Suprapubic skin (tissue), 4 donors: ENCODE data around the gene PCDHGA7. TPM values are rescaled to one million over a fixed set of nuclear protein-coding genes. Genes with fewer than 3 reads are reported as not detected.
"Not testable (repeated sequence)": the region's sequence is repeated elsewhere in the genome, so short reads cannot be mapped to it uniquely, and the experiment has no call there.

Source experiments
- DNase-seq, 2 donors: peaks; one replicate each; pipeline ENCODE4 v3.0.0-alpha.2; 2019; ENCODE audit warnings: low spot score in 2 of 2
- H3K27ac ChIP-seq: fragments of 200-600 bp; sonication (generic); one replicate; pipeline ENCODE4 v1.5.1; 2019
- H3K27me3 ChIP-seq: fragments of 200-600 bp; sonication (generic); one replicate; pipeline ENCODE4 v1.5.1; 2019
- H3K36me3 ChIP-seq: fragments of 200-600 bp; sonication (generic); one replicate; pipeline ENCODE4 v1.5.1; 2019
- H3K4me1 ChIP-seq: fragments of 200-600 bp; sonication (generic); one replicate; pipeline ENCODE4 v1.5.1; 2019
- H3K4me3 ChIP-seq: fragments of 200-600 bp; sonication (generic); one replicate; pipeline ENCODE4 v1.5.1; 2019; ENCODE audit warnings: mild to moderate bottlenecking
- H3K9me3 ChIP-seq: fragments of 200-600 bp; sonication (generic); one replicate; pipeline ENCODE4 v1.5.1; 2019
- CTCF ChIP-seq, 2 donors: fragments of 200-600 bp in 1 of 2; fragments of 450-650 bp in 1 of 2; sonication (generic) in 1 of 2; IDR thresholded peaks; one replicate each; pipeline ENCODE4 v1.5.1; 2016 to 2019; ENCODE audit warnings: antibody characterized with exemption in 2 of 2, mild to moderate bottlenecking in 1 of 2, moderate library complexity in 1 of 2
- EP300 ChIP-seq: sonication (generic); formaldehyde crosslinking; IDR thresholded peaks from one replicate; pipeline ENCODE4 v1.6.1; 2017; ENCODE audit warnings: antibody characterized with exemption
- POLR2A ChIP-seq, 2 donors: fragments of 450-650 bp; IDR thresholded peaks; one replicate each; pipeline ENCODE4 v1.6.1; 2017; ENCODE audit warnings: antibody characterized with exemption in 2 of 2, mild to moderate bottlenecking in 2 of 2, moderate library complexity in 2 of 2
- POLR2AphosphoS5 ChIP-seq, 3 donors: sonication (generic); formaldehyde crosslinking; IDR thresholded peaks; one replicate each; pipeline ENCODE4 v1.6.1; 2017; ENCODE audit warnings: antibody characterized with exemption in 3 of 3
- WGBS: methylation state at CpG from one replicate; pipeline ENCODE4 v1.1.5; 2018; 5-methylcytosine and 5-hydroxymethylcytosine counted together
- total RNA-seq, 4 donors: library from RNA; depleted of rRNA; stranded (reverse); fragments of >200 nt; gene quantifications; one replicate each; pipeline ENCODE4 v1.1.0, GENCODE V29; 2016

The PCDHGA7 gene
- total RNA-seq, 4 donors from 2014 or later: 2.7 to 5.6 (median 4.5) TPM

GRCh38 chr5:141389153-141390042 is 6.9 kb downstream of the PCDHGA7 start:
- peaks cover 9% of the 10 kb centered on the region for H3K27me3 ChIP-seq
- no peak overlapping the region for H3K27ac ChIP-seq
- TF ChIP-seq POLR2AphosphoS5 (IDR thresholded peaks at IDR 0.05) (no peak), CTCF (IDR thresholded peaks at IDR 0.05) (no peak), EP300 (no peak), POLR2A (IDR thresholded peaks at IDR 0.05) (no peak)
- H3K4me3 ChIP-seq: no peak overlapping the region
- H3K9me3 ChIP-seq: peaks cover 73% of the 10 kb centered on the region
- WGBS: 38% methylated on average over 46 of the region's 77 CpGs
- no peaks in the 10 kb centered on the region for H3K36me3 ChIP-seq
- no peak for DNase-seq
- no peaks in the 10 kb centered on the region for H3K4me1 ChIP-seq

GRCh38 chr5:141392429-141393198 is 10.1 kb downstream of the PCDHGA7 start, which contains the start of gene PCDHGA8:
Gene PCDHGA8 (plus strand): TSS chr5:141392633. CDS start chr5:141392814, 181 bp downstream.
- Histone ChIP-seq H3K27ac (no peak within 1 kb of the TSS), H3K9me3 (peaks cover 73% of the 10 kb centered on the region), H3K36me3 (no peaks in the 10 kb centered on the region), H3K4me3 (no peak within 1 kb of the TSS), H3K4me1 (no peaks in the 10 kb centered on the region), H3K27me3 (peaks cover 9% of the 10 kb centered on the region)
- TF ChIP-seq POLR2A (IDR thresholded peaks at IDR 0.05): no peak
- TF ChIP-seq CTCF (IDR thresholded peaks at IDR 0.05): no peak
- no peak for TF ChIP-seq EP300
- TF ChIP-seq POLR2AphosphoS5 (IDR thresholded peaks at IDR 0.05): no peak
- 40% methylated on average over 28 of the region's 38 CpGs for WGBS
- DNase-seq: no peak

- Histone ChIP-seq H3K36me3 (no peaks in the 10 kb centered on the region), H3K9me3 (peaks cover 73% of the 10 kb centered on the region), H3K27ac (no peak overlapping the region), H3K4me1 (no peaks in the 10 kb centered on the region), H3K4me3 (no peak overlapping the region), H3K27me3 (peaks cover 9% of the 10 kb centered on the region)
- no peak for DNase-seq
- TF ChIP-seq EP300 (no peak), POLR2AphosphoS5 (IDR thresholded peaks at IDR 0.05) (no peak), POLR2A (IDR thresholded peaks at IDR 0.05) (no peak), CTCF (IDR thresholded peaks at IDR 0.05) (no peak)
- 28% methylated on average over 19 of the region's 21 CpGs for WGBS
These were observed 10.7 kb downstream of the PCDHGA7 start for GRCh38 chr5:141393267-141393666.

GRCh38 chr5:141394401-141395187 is 12.1 kb downstream of the PCDHGA7 start:
- H3K4me3 ChIP-seq, H3K27ac ChIP-seq, H3K36me3 ChIP-seq, H3K4me1 ChIP-seq, DNase-seq: not testable (repeated sequence)
- Histone ChIP-seq H3K9me3 (peaks cover 71% of the 10 kb centered on the region), H3K27me3 (peaks cover 13% of the 10 kb centered on the region)
- 32% methylated on average over 29 of the region's 53 CpGs for WGBS

GRCh38 chr5:141397756-141398551 is 15.4 kb downstream of the PCDHGA7 start, which contains the start of gene PCDHGB5:
Gene PCDHGB5 (plus strand): TSS chr5:141397947. CDS start chr5:141398128, 181 bp downstream.
- H3K4me3 ChIP-seq: peak within 1 kb of the TSS; percentile 20
- DNase-seq, H3K4me1 ChIP-seq, H3K36me3 ChIP-seq, H3K27me3 ChIP-seq, H3K27ac ChIP-seq: not testable (repeated sequence)
- H3K9me3 ChIP-seq: peaks cover 65% of the 10 kb centered on the region
- WGBS: 7% methylated on average over 25 of the region's 43 CpGs
- peak; percentile 25 to 42 for TF ChIP-seq CTCF (IDR thresholded peaks at IDR 0.05)
